Measurements from ENCODE around the gene UTP14C. TPM values are rescaled to one million over a fixed set of nuclear protein-coding genes. Genes with fewer than 3 reads are reported as not detected.
A peak's percentile ranks its signal among the peaks of the same experiment; 100 is the strongest.
"Not testable (repeated sequence)": the region's sequence is repeated elsewhere in the genome, so short reads cannot be mapped to it uniquely, and the experiment has no call there.

UTP14C gene
- total RNA-seq, 1 donor from 2014 or later: 17.2 TPM

GRCh38 chr13:52003541-52003940, 20.9 kb upstream of the UTP14C start:
- DNase-seq (ENCODE audit: low read depth): peak; percentile 45

DNA sequence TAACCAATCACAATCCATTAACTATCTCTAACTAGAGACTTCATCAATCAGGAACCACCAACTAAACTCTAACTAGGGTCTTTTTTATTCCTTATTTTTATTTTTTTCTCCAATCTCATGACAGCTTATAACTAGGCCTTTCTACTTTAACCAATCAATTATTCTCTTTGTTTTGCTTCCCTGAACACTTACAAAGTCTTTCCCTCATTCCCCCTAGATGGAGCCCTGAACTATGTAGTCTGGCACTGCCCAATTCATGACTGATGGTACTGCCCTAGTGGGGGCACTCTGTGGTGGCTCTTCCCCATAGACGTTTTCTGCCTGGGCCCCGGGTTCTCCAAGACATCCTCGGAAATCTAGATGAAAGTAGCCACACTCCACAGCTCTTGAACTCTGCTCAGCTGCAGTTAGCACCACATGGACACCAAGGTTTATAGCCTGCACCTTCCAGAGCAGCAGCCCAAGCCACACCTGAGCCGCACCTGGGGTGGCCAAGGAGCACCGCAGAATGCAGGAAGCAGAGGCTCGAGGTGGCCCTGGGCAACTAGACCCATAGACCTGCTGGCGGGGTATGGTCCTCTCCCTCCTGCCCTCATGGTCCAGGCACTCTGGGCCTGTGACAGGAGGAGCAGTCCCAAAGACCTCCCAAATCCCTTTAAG, 19.9 kb upstream of the UTP14C start:
- DNase-seq (ENCODE audit: low read depth): no peak

GRCh38 chr13:52005841-52006522, 18.5 kb upstream of the UTP14C start:
- DNase-seq (ENCODE audit: low read depth): no peak

DNA sequence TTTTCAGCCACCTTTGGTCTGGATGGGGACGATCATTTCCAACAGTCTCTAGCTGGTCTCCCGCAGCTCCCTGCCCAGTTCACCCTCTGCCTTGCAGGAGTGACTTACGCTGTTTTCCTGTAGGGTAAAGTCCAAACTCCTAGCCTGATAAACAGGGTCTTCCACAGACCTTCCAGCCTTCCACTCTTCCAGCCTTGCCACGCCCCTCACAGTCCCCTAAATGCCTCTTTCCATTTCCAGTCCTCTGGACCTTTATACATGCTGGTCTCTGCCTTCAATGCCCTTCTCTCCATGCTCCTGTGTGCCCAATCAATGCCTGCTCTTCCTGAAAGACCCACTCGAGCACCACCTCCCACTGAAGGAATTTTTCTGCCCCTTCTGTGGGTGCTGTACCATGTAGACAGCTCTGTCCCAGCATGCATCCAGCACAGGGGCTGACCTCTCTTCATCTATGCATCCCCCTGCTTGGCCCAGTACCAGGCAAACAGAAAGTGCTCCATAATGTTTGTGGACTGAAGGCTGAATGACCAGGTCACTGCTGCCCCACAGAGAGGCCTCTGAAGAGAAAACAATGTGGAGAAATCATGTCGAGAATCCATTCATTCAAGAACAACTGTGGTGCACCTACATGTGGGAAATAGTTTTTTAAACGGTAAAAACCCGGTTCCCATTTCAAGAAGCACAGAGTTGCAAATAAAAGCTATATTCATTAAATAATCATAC, 17.8 kb upstream of the UTP14C start:
- no peak for DNase-seq (ENCODE audit: low read depth)

- DNase-seq (ENCODE audit: low read depth): no peak
Measured at GRCh38 chr13:52009946-52010345, 14.5 kb upstream of the UTP14C start.

DNA sequence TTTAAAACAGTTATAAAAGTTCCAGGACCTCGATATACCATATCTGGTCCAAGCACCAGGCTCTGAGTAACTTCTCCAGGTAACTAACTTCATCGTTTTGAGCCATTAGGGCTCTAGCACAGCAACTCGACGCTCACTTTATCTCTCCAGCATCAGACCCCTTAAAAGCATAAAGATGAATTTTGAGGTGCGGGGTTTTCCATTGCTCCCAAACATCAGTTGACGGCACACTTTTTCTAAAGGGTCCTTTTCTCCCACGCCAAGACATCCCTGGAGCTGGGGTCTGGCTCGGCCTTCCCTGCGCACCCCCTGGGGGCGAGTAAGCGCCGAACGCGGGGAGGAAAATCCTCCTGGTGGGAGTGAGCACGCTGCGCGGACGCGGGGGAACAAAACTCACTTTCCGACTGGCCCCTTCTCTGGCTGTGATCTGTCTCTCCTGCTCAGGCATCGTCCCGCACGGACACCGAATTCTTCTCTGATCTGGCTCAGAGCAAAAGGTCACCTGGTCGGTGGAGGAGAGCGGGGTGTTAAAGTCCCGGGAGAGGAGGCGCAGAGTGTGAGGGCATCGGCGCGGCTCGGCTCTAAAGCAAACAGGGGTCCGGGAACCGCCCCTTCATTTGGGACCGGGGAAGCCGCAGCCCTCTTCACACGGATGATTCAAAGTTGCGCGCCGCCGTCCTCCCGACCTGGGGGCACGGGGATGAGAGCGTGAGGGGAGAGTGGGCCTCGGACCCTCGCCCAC, 13.4 kb upstream of the UTP14C start, which contains the start of gene ATP7B:
Gene ATP7B, minus strand, starts transcription at position 561 of the 742 bp plus-strand sequence. Its CDS starts 113 bp downstream, at position 448.
- DNase-seq (ENCODE audit: low read depth): peak; percentile 25

DNA sequence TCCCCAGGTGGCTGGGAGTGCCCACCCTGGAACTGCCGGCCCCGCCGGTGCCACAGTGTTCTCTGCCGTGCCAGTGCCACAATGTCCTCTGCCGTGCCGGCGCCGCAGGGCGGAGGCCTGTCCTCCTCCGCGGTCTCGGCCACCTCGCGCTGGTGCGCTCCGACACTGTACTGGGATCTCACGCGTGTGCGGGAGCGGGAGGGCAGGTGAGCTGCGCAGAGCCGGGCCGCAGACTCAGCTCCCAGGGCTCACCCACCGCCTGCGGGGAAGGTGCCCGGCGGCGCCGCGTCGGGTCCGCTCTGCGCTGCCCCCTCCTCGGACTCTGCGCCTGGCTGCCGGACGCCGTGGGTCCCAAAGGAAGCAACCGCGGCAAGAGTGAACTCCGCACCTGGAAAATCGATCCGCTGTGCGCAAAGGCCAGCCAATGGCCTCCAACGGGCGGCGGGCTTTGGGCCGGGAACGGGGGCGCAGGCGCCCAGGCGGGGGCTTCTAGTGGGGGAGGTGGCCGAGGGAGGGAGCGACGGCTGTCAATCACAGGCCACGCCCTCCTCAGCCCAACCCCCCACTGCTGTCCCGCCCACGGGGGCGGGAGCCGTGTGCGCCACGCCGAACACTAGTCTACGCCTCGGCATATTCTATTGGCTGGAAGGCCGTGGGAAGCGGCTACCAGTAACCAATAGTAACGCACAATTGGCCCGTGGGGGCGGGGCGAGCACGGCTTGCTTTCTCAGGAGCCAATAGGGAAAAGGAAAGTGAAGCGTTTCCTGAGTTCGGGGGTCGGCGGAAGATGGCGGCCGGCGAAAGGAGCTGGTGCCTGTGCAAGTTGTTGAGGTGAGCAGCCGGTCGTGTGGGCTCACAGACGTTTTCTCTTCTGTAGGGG, 12.6 kb upstream of the UTP14C start, which contains the start of gene ALG11:
Gene ALG11, plus strand, starts transcription at position 767 of the 880 bp plus-strand sequence. Its CDS starts 21 bp downstream, at position 788.
- DNase-seq (ENCODE audit: low read depth): peak; percentile 99

GRCh38 chr13:52012512-52012836, 12.0 kb upstream of the UTP14C start:
- no peak for DNase-seq (ENCODE audit: low read depth)

GRCh38 chr13:52016296-52016695, 8.2 kb upstream of the UTP14C start:
- DNase-seq (ENCODE audit: low read depth): no peak

DNA sequence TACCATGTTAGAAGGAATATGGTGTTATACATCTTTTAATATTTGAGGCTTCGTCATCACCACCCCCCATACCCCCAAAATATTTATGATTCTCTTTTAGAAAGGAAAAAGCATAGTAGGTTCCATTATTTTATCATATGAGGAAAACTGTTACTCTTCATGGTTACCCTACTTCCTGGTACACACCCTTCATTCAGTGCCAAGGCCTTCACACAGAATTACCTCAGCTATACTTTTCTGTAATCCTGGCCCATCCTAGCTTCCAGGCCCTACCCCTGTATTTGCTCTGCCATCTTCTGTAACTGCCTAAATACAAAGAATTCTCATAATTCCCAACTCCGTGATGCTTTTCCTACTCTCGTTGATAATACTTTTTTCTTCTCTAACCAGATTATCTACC, 4.3 kb upstream of the UTP14C start:
- no peak for DNase-seq (ENCODE audit: low read depth)

GRCh38 chr13:52022356-52022755, 2.1 kb upstream of the UTP14C start:
- no peak for DNase-seq (ENCODE audit: low read depth)

DNA sequence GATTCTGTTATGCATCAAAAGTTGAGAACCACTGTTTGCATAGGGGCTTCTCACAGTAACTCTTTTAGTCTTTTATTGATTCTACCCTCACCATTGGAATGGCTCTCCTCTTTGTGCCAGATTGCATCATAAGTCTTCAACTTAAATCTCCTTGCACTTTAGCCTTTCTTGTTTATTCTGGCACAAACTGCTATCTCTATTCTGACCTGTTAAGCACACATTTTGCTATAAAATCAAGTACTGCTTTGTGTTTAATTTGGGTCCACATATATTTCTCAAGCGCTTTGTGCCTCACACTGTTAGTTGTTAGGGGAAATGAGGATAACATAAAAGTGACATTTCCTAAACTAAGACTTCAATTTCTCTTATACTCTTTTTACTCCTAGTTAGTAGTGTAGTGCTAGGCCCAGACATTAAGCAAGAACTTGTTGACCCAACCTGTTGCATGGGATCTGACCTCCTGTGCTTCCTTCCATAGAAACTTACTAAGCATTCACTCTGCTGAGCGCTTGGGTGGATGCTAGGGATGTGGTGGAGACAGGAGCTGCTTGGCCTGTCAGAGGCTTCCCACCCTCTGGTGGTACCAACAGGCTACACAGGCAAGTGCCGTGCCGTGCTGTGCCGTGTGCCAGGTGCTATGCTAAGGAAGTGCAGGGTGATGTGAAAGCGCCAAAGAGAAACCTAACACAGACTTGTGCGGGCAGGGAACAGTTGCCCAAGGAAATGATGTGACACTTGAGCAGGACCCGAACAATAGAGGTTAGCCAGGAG, 1.2 kb downstream of the UTP14C start:
- DNase-seq (ENCODE audit: low read depth): no peak

- DNase-seq (ENCODE audit: low read depth): no peak
Measured at GRCh38 chr13:52026246-52026626, 1.7 kb downstream of the UTP14C start.

- DNase-seq (ENCODE audit: low read depth): no peak
Measured at GRCh38 chr13:52027832-52028231, 3.3 kb downstream of the UTP14C start.

GRCh38 chr13:52029569-52029968, 5.1 kb downstream of the UTP14C start:
- no peak for DNase-seq (ENCODE audit: low read depth)

GRCh38 chr13:52030401-52030800, 5.9 kb downstream of the UTP14C start:
- DNase-seq (ENCODE audit: low read depth): not testable (repeated sequence)

- DNase-seq (ENCODE audit: low read depth): no peak
Measured at GRCh38 chr13:52033039-52033438, 8.5 kb downstream of the UTP14C start.

DNA sequence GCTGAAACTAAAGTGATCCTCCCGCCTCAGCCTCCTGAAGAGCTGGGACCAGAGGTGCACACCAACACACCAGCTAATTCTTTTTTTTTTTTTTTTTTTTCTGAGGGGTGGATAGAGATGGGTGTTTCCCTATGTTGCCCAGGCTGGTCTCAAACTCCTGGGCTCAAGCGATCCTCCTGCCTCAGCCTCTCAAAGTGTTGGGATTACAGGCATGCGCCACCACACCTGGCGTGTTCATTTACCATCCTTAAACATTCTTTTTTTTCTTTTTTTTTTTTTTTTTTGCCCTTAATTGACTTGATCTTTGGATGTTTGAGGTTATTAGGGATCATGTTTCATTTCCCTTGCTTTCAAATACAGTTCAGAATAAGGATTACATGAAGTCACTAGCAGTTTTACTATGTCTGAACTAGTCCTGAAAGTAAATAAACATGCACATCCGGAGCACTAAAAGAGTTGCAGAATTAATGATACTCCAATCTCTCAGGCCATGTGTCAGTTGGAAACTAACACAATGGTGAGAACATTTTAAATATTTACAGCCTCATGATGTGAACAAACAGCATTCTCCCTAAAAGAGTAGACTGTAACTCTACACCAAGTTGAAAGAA, 10.2 kb downstream of the UTP14C start:
- no peak for DNase-seq (ENCODE audit: low read depth)

GRCh38 chr13:52036037-52036436, 11.5 kb downstream of the UTP14C start:
- DNase-seq (ENCODE audit: low read depth): no peak

Data from myocyte (in vitro differentiated cells).